ENCODE results near the gene SIN3A.

GRCh38 chr15:75325922-75326321 lies 125.6 kb downstream of the SIN3A start:
- TF ChIP-seq, protein P1, sequence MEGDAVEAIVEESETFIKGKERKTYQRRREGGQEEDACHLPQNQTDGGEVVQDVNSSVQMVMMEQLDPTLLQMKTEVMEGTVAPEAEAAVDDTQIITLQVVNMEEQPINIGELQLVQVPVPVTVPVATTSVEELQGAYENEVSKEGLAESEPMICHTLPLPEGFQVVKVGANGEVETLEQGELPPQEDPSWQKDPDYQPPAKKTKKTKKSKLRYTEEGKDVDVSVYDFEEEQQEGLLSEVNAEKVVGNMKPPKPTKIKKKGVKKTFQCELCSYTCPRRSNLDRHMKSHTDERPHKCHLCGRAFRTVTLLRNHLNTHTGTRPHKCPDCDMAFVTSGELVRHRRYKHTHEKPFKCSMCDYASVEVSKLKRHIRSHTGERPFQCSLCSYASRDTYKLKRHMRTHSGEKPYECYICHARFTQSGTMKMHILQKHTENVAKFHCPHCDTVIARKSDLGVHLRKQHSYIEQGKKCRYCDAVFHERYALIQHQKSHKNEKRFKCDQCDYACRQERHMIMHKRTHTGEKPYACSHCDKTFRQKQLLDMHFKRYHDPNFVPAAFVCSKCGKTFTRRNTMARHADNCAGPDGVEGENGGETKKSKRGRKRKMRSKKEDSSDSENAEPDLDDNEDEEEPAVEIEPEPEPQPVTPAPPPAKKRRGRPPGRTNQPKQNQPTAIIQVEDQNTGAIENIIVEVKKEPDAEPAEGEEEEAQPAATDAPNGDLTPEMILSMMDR (IDR thresholded peaks at IDR 0.05): no peak
- TF ChIP-seq POLR2A (IDR thresholded peaks at IDR 0.05): no peak

Data from vagina (tissue), 2 donors.